Activated CD4-positive, alpha-beta T cell treated with anti-CD3 and anti-CD28 coated beads, Interleukin-2, Interleukin-4, amounts not matched to agents 100 ng/mL and 50 ng/mL, durations not matched to agents 16 hours and 8 hours (primary cell): ENCODE measurements around the gene GRK6.

Experiments
- DNase-seq: peaks from one replicate; pipeline ENCODE4 v3.0.0-alpha.2; 2020; ENCODE audit warnings: low spot score

GRK6 gene

DNA sequence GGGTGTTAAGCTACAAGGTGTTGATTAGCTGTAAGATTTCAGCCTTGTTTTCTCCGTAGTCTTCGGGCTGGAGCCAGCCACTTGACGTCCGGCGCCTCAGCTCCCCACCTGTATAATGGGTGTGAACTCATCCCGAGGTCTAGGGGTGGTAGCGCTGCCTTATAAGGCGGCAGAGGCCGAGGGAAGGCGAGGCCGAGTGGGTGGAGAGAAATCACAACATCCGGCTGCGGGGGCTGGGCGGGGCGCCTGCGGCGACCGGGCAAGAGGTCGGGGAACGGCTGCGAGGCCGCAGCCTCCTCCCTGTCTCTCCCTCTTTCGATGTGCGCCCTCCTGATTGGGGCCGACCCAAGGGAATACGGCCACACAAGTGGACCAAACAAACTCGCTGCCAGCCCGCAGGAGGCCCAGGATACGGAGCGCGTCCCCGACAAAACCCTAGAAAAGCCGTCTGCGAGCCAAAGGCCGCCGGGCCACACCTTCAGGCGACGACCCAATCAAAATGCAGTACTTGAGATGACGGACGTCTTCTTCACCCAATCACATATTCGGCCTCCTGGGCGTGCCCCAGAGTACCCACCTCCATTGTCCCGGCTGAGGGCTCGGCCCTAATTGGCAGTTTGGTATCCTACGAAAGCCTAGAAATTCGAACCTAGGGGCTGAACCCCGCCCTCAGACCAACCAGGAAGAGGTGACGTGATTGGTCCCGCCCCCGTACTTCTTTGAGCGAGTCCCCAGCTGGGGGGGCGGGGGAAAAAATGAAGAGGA is 493 bp upstream of the GRK6 start:
- peak; percentile 100 for DNase-seq

DNA sequence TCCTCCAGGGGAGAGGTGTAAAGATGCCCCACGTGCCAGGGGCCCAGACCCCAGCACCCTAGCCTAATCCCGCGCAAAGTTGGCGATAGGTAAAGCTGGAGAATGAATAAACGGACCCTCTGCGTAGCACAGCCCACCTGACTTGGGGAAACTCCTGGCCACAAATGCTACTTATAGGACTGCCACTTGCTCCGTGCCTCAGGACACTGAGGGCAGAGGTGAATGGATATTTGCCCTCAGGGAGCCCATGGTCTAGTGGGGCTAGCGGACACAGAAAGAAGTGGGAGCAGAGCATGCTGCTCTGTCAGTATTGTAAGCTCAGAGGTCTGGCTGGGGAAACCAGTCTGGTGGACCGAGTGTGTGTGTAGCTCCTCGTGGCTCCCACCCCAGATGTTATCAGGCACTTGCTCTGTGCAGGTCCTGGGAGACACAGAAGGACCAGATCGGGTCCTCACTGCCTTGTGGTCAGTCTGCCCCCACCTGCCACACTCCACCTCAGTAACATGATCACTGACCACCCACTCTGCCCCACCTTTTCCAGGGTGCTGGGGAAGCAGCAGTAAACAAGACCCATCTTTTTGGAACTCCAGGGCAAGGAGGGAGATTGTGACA is 841 bp downstream of the GRK6 start:
- DNase-seq = no peak

DNA sequence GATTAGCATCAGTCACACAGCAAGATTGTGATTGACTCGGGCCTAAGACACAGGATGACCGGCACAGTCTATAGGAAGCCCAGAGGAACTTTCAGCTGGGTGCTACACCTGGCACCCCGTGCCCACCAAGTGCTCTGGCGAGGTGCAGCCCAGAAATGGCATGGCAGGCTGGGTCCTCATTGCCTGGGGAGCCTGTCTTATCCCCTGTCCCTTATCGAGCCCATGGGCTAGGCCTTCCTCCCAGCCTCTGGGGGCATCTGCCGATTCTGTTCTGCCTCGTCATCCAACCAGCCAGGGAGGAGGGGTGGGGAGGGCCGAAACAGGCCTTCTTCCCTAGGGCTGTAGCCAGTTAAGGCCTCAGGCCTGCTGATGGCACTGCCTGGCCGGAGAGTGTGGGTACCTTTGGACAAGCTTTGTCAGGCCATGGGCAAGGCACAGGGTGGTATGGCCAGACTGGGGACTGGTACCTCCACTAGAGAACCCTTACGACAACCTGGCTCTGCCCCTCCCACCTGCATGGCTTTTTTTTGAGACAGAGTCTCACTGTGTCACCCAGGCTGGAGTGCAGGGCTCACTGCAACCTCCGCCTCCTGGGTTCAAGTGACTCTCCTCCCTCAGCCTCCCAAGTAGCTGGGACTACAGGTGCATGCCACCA is 1.6 kb downstream of the GRK6 start:
- no peak for DNase-seq

DNA sequence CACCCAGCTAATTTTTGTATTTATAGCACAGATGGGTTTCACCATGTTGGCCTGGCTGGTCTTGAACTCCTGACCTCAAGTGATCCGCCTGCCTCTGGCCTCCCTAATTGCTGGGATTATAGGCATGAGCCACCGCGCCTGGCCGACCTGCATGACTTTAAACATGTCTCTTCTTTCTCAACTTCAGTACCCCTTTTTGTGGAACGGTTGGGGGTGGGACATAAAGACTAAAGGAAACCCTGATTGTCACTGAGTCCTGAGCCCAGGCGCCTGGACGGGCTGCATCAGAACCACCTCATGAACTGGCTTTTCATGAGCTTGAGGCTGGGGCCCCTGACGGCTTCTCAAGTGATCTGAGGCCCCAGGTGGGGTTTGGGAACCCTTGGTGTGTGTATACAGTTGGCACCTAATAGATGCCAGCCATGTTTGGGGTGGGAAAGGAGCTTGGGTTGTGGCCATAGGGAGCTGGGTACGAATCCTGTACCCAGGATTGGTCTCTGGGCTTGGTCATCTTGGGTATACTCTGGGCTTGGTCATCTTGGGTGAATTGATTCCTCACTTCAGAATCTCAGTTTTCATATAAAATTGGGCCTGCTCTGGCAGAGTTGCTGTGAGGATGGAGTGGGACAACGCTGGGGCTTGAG is 2.2 kb downstream of the GRK6 start:
- DNase-seq = no peak

DNA sequence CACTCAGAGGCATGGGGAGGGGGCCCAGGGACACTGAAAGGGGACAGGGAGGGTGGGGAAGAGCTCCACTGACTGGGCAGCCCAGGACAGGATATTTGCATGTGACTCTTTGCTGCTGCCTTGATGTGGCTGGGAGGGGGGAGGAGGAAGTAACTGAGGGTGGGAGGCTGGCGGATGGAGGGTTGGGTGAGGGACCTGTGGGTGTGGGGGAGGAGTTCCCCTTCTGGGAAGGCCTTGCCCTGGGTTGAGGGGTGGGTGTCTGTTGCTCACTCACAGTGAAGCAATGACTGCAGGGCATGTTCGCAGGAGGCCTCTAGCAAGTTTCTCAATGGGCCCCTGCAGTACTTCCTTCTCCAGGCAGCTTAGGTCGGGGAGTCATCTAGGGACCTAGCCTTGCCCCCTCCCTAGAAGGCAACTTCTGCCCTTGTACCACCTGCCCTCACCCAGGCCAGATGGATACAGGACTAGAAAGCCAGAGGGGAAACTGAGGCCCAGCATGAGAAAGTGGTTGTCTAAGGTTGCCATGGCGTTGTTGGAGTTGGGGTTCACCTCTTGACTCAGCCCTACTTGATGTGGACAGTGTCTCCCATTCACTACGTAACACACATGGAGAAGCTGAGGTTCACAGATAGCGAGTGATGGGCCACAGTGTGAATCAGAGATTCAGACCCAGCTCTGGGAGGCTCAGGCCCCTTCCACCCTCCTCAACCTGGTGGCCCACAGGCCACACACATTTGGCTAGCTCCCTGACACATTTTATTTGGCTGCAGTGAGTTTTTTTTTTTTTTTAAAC is 3.0 kb downstream of the GRK6 start:
- DNase-seq = peak; percentile 94

DNA sequence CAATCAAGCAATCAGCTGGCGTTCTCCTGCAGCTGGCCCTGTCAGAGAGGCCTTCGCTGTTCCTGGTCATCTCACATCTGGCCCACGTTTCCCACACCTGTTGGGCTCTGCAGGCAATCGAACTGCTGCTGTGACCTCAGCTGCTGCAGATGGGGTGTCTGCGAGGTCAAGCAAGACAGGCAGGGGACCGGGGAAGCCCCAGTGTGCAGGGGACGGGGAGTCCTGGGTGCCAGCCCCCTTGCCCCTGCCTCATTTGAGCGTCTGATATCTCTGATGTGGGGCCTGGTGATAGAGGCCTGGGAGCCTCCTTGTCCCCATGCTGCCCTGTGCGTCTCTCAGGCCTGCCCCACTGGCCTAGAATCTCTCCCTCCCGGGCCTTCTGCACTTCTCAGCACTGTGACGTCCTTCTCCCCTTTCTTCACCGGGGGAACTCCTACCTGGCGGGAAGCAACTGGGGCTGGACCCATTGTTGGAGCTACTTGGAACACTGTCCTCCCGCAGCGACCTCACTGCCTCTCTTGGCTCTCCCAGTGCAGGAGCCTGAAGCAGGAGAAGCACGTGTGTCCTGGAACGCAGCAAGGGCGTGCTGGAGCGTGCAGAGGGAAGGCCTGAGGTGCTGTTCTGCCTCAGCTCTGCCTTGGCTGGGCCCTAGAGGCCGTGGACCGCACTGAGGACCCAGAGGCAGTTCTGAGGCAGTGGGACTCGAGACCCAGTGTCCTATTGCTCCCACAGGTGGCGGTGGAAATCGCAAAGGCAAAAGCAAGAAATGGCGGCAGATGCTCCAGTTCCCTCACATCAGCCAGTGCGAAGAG is 3.9 kb downstream of the GRK6 start:
- no peak for DNase-seq

DNA sequence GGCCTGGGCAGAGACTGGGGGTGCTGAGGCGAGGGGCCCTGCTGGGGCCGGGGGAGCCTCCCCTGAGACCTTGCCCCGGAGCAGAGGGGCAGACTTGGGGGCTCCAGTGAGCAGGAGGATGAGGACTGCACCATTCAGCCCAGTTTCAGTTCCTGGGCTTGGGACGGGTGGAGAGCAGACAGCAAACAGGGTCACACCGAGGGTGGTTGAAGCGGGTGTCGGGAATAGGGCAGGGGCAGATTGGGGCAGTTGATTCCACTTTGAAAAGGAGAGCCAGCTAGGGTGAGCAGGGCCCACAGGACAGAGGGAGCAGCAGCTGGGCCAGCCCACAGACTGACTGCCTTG is 4.5 kb downstream of the GRK6 start:
- no peak for DNase-seq

DNA sequence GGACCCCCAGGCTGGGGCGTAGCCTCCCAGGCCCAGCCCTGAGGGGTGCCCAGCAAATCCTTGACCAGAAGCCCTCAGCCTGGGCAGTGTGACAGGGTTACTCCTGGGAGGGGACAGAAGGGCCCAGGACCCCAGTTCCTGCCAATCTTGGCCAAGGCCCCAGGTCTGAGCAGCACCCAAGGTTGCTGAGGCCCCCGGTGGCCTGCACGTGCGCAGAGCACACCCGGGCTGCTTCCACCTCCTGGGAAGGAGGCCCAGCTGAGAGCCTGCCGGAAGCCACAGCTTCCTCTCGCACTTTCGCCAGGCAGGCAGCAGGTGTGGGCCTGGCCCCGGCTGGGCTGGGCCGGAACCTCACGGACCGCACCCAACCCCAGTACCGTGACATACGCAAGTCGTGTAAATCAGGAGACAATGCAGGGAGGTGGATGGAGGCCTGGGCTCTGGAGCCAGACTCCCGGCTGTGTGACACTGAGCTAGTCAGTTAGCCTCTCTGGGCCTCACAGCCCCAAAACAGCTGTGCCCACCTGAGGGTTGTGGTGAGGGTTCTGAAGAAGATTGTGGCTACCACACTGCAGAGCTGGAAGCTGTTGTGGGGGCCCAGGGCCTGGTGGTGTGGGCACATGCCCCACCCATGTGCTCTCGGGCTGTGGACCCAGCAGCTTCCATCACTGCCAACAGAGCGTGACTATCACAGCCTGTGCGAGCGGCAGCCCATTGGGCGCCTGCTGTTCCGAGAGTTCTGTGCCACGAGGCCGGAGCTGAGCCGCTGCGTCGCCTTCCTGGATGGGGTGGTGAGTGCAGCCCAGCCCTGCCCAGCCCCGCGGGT is 5.1 kb downstream of the GRK6 start:
- DNase-seq = peak; percentile 90

DNA sequence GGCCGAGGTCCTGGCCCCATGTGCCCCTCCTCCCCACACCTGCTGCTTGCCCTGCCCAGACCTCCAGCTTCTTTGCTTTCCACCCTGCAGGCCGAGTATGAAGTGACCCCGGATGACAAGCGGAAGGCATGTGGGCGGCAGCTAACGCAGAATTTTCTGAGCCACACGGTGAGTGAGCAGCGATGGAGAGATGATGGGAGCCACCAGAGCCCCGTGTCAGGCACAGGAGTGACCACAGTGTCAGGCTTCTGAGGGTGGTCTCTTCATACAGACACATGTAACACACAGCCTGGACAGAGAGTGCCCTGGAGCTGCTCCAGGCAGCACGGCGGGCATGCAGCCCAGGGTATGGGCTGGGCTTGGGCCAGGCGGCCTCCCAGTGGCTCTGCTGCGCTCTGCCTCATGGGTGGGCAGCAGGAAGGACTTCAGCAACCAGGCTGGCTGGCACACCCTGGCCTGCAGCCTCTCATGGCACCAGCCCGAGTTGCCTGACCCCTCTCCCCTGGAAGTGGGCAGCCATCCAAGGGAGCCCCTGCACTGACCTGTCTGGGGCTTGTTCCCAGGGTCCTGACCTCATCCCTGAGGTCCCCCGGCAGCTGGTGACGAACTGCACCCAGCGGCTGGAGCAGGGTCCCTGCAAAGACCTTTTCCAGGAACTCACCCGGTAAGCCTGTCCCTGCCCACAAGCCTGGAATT is 5.8 kb downstream of the GRK6 start:
- no peak for DNase-seq

DNA sequence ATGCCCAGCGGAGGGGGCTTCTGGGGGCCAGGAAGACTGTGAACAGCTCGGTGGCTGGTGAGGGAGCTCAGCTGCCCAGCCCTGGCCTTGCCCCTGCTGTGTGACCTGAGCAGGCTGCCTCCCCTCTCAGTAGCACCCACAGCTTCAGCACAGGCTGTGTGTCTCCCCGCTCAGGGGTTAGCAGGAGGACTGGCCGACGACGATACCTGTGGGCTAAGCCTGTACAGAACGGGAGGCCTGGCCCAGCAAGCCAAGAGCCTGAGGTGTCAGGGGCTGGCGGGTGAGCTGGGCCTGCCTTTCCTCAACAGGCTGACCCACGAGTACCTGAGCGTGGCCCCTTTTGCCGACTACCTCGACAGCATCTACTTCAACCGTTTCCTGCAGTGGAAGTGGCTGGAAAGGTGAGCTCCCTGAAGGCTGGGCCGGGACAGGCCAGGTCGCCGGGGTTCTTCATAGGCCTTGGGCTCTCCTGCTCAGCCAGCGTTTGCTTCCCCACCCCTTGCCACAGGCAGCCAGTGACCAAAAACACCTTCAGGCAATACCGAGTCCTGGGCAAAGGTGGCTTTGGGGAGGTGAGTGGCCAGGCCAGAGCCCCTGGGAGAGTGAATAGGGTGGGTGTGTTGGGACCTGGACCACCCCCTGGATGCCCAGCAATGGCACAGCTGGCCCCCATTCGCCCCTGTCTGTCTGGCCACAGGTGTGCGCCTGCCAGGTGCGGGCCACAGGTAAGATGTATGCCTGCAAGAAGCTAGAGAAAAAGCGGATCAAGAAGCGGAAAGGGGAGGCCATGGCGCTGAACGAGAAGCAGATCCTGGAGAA is 6.6 kb downstream of the GRK6 start:
- DNase-seq = no peak

DNA sequence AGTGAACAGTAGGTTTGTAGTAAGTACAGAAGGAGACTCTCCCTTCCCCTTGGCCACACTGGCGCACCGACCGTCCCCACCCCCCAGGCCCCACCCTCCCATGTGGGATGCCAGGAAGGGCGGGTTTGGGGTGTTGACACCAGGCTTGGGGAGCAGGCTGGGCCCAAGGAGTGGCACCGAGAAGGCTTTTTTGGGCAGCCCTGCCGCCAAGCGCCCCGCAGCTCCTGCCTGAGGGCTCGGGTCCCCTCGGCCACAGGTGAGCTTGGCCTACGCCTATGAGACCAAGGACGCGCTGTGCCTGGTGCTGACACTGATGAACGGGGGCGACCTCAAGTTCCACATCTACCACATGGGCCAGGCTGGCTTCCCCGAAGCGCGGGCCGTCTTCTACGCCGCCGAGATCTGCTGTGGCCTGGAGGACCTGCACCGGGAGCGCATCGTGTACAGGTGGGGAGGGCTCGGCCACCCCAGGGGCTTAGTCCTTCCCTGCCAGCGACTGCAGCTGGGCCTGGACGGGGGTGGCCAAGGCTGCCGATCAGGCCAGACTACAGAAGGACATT is 7.3 kb downstream of the GRK6 start:
- no peak for DNase-seq

DNA sequence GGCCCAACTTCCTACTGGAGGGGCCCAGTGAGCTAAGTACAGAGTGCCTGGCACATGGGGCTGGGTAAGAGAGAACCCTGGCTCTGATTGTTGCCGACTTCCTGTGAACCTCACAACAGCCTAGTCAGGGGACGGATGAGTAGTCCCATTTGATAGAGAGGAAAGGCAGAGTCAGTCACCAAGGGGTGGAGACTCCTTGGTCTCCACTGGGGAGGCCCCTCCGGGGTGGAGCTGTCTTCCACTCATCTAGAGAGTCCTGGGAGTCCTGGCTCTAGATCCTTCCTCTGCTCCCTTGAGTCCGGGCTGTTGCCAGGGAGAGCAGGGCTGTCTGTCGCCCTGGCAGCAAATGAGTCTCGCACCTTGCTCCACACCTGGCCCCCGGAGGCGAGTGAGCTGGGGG is 8.0 kb downstream of the GRK6 start:
- peak; percentile 81 for DNase-seq

DNA sequence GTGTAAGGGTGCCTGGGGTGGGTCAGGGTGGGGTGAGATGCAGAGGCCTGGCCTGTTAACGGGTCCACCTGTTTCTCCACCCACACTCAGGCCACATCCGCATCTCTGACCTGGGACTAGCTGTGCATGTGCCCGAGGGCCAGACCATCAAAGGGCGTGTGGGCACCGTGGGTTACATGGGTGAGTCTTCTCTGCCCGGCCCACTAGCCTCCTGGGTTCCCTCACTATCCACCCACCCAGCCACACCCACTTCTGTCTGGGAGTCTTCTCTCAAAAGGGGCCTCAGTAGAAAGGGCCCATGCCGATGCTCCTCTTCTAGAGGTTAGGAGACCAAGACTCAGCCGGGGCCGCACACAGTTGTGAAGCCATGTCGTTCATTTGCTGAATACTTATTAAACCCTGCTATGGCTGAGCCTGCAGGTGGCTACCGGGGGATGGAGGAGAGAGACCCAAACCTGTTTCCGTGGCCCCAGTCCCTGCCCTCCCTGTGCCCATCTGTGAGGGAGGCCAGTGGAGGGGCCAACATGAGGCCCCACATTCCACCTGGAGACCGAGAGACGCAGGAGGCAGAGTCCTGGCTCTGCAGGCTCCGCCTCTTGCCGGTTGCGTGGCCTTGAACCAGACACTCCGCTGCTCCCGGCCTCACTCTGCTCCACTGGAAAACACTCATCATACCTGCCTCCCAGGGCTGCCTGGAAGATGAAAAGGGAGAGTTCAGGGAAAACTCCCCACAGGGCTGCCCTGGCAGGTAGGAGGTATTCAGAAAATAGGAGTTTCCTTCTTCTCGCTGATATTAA is 8.7 kb downstream of the GRK6 start:
- no peak for DNase-seq

DNA sequence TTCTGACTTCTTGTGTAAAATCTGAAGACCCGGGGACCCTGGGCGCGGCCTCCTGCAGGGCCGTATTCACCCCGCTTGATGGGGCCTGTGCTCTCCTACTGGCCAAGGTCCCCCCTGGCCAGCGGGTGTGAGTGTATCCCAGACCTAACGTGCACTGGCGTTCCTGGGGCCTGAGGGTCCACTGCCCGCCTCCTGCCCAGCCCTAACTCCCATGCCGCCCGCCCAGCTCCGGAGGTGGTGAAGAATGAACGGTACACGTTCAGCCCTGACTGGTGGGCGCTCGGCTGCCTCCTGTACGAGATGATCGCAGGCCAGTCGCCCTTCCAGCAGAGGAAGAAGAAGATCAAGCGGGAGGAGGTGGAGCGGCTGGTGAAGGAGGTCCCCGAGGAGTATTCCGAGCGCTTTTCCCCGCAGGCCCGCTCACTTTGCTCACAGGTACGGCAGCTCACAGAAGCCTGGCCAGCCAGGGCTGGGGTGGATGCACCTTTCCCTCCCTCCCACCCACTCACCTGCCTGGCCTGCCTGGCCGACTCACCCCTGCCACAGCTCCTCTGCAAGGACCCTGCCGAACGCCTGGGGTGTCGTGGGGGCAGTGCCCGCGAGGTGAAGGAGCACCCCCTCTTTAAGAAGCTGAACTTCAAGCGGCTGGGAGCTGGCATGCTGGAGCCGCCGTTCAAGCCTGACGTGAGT is 9.5 kb downstream of the GRK6 start:
- no peak for DNase-seq

DNA sequence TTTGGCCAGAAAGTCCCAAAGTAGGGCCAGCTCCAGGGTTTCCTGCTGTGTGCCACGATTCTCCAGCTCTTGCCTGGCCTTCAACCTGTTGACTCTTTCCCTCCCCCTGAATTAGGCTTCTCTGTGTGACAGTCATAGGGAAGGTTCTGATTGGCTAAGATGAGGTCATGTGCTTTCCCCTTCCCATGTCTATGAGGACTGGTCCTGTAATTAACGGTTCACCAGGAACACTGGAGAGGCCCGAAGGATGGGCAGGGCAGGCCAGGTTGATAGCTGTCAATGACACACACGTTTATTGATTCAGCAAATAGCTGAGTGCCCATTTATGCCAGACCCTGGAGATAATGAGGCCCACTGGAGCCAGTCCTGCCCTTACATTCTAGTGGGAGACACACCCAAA is 11.1 kb downstream of the GRK6 start:
- no peak for DNase-seq

DNA sequence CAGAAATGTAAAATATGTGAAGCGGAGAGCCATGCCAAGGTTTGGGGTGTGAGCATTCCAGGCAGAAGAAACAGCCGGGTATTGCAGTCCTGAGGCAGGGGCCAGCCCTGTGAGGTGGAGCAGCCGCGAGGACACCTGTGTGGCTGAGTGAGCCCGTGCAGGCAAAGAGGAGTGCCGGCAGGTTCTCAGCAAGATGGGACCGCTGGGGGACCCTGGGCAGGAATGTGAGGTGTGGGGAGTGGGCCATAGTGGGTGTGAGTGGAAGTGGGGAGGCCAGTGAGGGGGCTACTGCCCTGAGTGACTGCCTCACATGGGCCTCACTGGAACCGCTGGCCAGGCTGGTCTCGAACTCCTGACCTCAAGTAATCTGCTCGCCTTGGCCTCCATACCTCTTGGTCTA is 12.0 kb downstream of the GRK6 start:
- no peak for DNase-seq

DNA sequence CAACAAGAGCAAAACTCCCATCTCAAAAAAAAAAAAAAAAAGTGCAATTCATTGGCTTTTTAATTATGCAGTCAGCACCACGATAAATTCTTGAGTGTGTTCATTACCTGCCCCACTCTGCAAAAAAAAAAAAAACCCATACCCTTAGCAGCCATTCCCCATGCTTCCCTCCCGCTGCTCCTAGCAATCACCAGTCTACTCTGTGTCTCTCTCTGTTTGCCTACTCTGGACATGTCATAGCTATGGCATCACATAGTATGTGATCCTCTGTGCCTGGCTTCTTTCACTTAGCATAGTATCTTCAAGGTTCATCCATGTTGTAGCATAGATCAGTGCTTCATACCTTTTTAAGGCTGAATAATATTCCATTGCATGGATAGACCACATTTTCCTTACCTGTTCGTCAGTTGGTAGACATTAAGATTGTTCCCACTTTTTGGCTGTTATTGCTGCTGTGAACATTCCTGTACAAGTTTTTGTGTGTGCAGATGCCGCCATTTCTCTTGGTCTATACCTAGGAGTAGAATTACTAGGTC is 13.1 kb downstream of the GRK6 start:
- DNase-seq = no peak
